Embryonic facial prominence (tissue), 1 donor: ENCODE results near the gene ZNF460.
A peak's percentile ranks its signal among the peaks of the same experiment; 100 is the strongest.

Experiments
- DNase-seq: peaks from one replicate; pipeline ENCODE4 v3.0.0-alpha.2; 2016; ENCODE audit errors: extremely low spot score

Gene ZNF460

GRCh38 chr19:57280962-57281400 lies 696 bp downstream of the ZNF460 start:
- no peak for DNase-seq

GRCh38 chr19:57282011-57282643 lies 1.8 kb downstream of the ZNF460 start:
- no peak for DNase-seq

GRCh38 chr19:57288373-57288772 lies 8.1 kb downstream of the ZNF460 start:
- DNase-seq = no peak

- DNase-seq = no peak
Observed at GRCh38 chr19:57290970-57291369, 10.7 kb downstream of the ZNF460 start.

- no peak for DNase-seq
Observed at GRCh38 chr19:57292547-57292946, 12.3 kb downstream of the ZNF460 start.

- no peak for DNase-seq
Observed at GRCh38 chr19:57293719-57294118, 13.4 kb downstream of the ZNF460 start.

- no peak for DNase-seq
Observed at GRCh38 chr19:57302020-57302465, 21.8 kb downstream of the ZNF460 start.

GRCh38 chr19:57302727-57303401 lies 22.6 kb downstream of the ZNF460 start:
- no peak for DNase-seq

- no peak for DNase-seq
Observed at GRCh38 chr19:57305056-57305455, 24.8 kb downstream of the ZNF460 start.

- no peak for DNase-seq
Observed at GRCh38 chr19:57308514-57308913, 28.2 kb downstream of the ZNF460 start.

- DNase-seq = no peak
Observed at GRCh38 chr19:57310792-57311191, 30.5 kb downstream of the ZNF460 start.

- no peak for DNase-seq
Observed at GRCh38 chr19:57314146-57314545, 33.9 kb downstream of the ZNF460 start.

- DNase-seq = no peak
Observed at GRCh38 chr19:57317503-57317902, 37.2 kb downstream of the ZNF460 start.

GRCh38 chr19:57319869-57320179 lies 39.5 kb downstream of the ZNF460 start:
- no peak for DNase-seq

- peak; percentile 88 for DNase-seq
Observed at GRCh38 chr19:57320180-57321084, 40.1 kb downstream of the ZNF460 start, which contains the start of gene ZNF543. Gene ZNF543, plus strand, starts transcription at chr19:57320472. Its CDS starts 382 bp downstream, at chr19:57320854.

GRCh38 chr19:57321116-57321515 lies 40.8 kb downstream of the ZNF460 start:
- DNase-seq = no peak

- DNase-seq = no peak
Observed at GRCh38 chr19:57321751-57322150, 41.5 kb downstream of the ZNF460 start.

GRCh38 chr19:57324992-57325391 lies 44.7 kb downstream of the ZNF460 start:
- no peak for DNase-seq

GRCh38 chr19:57327993-57328392 lies 47.7 kb downstream of the ZNF460 start:
- no peak for DNase-seq

- no peak for DNase-seq
Observed at GRCh38 chr19:57334191-57334590, 53.9 kb downstream of the ZNF460 start.

- no peak for DNase-seq
Observed at GRCh38 chr19:57338877-57339276, 58.6 kb downstream of the ZNF460 start.

GRCh38 chr19:57342582-57342981 lies 62.3 kb downstream of the ZNF460 start:
- no peak for DNase-seq
